HepG2 (cell line): ENCODE results near the gene FAM120B. TPM values are rescaled to one million over a fixed set of nuclear protein-coding genes. Genes with fewer than 3 reads are reported as not detected.

ENCODE experiments used
- EZH2 ChIP-seq: conservative IDR thresholded peaks from 2 replicates; pipeline ENCODE4 v1.6.1; 2012; ENCODE audit warnings: mild to moderate bottlenecking, low read depth, low read length, moderate library complexity
- FOXC1 ChIP-seq: sonication (generic); formaldehyde crosslinking; IDR thresholded peaks from 2 replicates; pipeline ENCODE4 v1.8.0; 2022; ENCODE audit warnings: mild to moderate bottlenecking, missing genetic modification reagents, borderline replicate concordance
- KLF15 ChIP-seq: sonication (generic); formaldehyde crosslinking; IDR thresholded peaks from 2 replicates; pipeline ENCODE4 v1.8.1; 2023; ENCODE audit warnings: borderline replicate concordance, mild to moderate bottlenecking, inconsistent platforms, missing genetic modification reagents, mixed read lengths
- MTF2 ChIP-seq: sonication (generic); formaldehyde crosslinking; IDR thresholded peaks from 2 replicates; pipeline ENCODE4 v1.5.0; 2020; ENCODE audit warnings: missing genetic modification reagents, borderline replicate concordance
- NR2F6 ChIP-seq, 2 experiments: IDR thresholded peaks; 2 replicates each; pipeline ENCODE4 v1.6.1; 2016; ENCODE audit warnings: antibody characterized with exemption in 1 of 2, mild to moderate bottlenecking in 1 of 2
- PRDM4 ChIP-seq: sonication (generic); formaldehyde crosslinking; IDR thresholded peaks from 2 replicates; pipeline ENCODE4 v1.9.0; 2021; ENCODE audit warnings: missing genetic modification reagents, borderline replicate concordance
- RARG ChIP-seq: sonication (generic); formaldehyde crosslinking; IDR thresholded peaks from 2 replicates; pipeline ENCODE4 v1.4.0; 2020; ENCODE audit warnings: low read depth, mild to moderate bottlenecking, missing genetic modification reagents
- RNF219 ChIP-seq: sonication (generic); formaldehyde crosslinking; IDR thresholded peaks from 2 replicates; pipeline ENCODE4 v1.5.0; 2020; ENCODE audit warnings: mild to moderate bottlenecking, missing genetic modification reagents
- SAFB2 ChIP-seq: sonication (generic); formaldehyde crosslinking; IDR thresholded peaks from 2 replicates; pipeline ENCODE4 v1.5.1; 2020; ENCODE audit warnings: missing genetic modification reagents, low read depth, mild to moderate bottlenecking, borderline replicate concordance
- TEAD2 ChIP-seq: sonication (generic); formaldehyde crosslinking; IDR thresholded peaks from 2 replicates; pipeline ENCODE4 v1.9.0; 2021; ENCODE audit warnings: missing genetic modification reagents
- ZNF232 ChIP-seq: sonication (generic); formaldehyde crosslinking; IDR thresholded peaks from 2 replicates; pipeline ENCODE4 v1.4.0; 2020; ENCODE audit warnings: missing genetic modification reagents, borderline replicate concordance
- ZNF362 ChIP-seq: sonication (generic); formaldehyde crosslinking; IDR thresholded peaks from 2 replicates; pipeline ENCODE4 v1.4.0; 2020; ENCODE audit warnings: missing genetic modification reagents, mild to moderate bottlenecking, borderline replicate concordance
- ZNF570 ChIP-seq: sonication (generic); formaldehyde crosslinking; IDR thresholded peaks from 2 replicates; pipeline ENCODE4 v1.4.0; 2020; ENCODE audit warnings: mild to moderate bottlenecking, missing genetic modification reagents, borderline replicate concordance
- ZNF614 ChIP-seq: IDR thresholded peaks from 2 replicates; pipeline ENCODE4 v1.6.1; 2018; ENCODE audit warnings: missing biosample characterization, missing genetic modification reagents, inconsistent platforms, borderline replicate concordance
- ZNF761 ChIP-seq: sonication (generic); formaldehyde crosslinking; conservative IDR thresholded peaks from 2 replicates; pipeline ENCODE4 v1.4.0; 2020; ENCODE audit warnings: mild to moderate bottlenecking, missing genetic modification reagents
- ZNF768 ChIP-seq: sonication (generic); formaldehyde crosslinking; IDR thresholded peaks from 2 replicates; pipeline ENCODE4 v1.4.0; 2020; ENCODE audit warnings: missing genetic modification reagents
- ZNF775 ChIP-seq: sonication (generic); formaldehyde crosslinking; IDR thresholded peaks from 2 replicates; pipeline ENCODE4 v1.4.0; 2020; ENCODE audit warnings: missing genetic modification reagents, mild to moderate bottlenecking, moderate library complexity, borderline replicate concordance
- ZXDC ChIP-seq: sonication (generic); formaldehyde crosslinking; IDR thresholded peaks from 2 replicates; pipeline ENCODE4 v1.5.0; 2020; ENCODE audit warnings: mild to moderate bottlenecking, missing genetic modification reagents
- polyA plus RNA-seq, 8 experiments: library from polyadenylated mRNA; depleted of rRNA in 3 of 8; stranded (reverse) in 7 of 8; unstranded in 1 of 8; fragments of >200 nt; fragmentation: Illumina TruSeq in 4 of 8; extraction: Trizol in 4 of 8; gene quantifications; 2 replicates each; pipeline versions ENCODE4 v1.2.1 to v1.2.3, GENCODE V29; 2011 to 2016; ENCODE audit warnings: low read depth in 4 of 8, missing spikeins in 1 of 8, mixed read lengths in 1 of 8; ENCODE audit not compliant: insufficient read depth in 1 of 8
- total RNA-seq, 5 experiments: library from RNA; depleted of rRNA; stranded (reverse); fragments of >200 nt; fragmentation: Illumina TruSeq; extraction: Trizol; gene quantifications; 2 replicates each; pipeline ENCODE4 v1.2.3, GENCODE V29; 2016; ENCODE audit warnings: low read depth in 1 of 5

Gene FAM120B
- total and polyA plus RNA-seq, 2 of the 13 experiments (the other 11 are each of a cell fraction or from before 2014, with no cell fraction given): 9.2 to 10.7 TPM

- TF ChIP-seq MTF2 (CRISPR knock-in tag): no peak; the same call in none of the 2 replicates
- TF ChIP-seq ZNF570 (CRISPR knock-in tag): peak; percentile 87; the same call in 1 of the 2 replicates
- TF ChIP-seq ZNF761 (CRISPR knock-in tag): peak; percentile 96
- peak; percentile 75; the same call in 1 of the 2 replicates for TF ChIP-seq ZNF362 (CRISPR knock-in tag)
- TF ChIP-seq NR2F6 (IDR thresholded peaks at IDR 0.05): no peak
- no peak; the same call in 1 of the 2 replicates for TF ChIP-seq NR2F6 (CRISPR knock-in tag; IDR thresholded peaks at IDR 0.05)
- TF ChIP-seq FOXC1 (CRISPR knock-in tag): peak; percentile 75; the same call in 1 of the 2 replicates
- TF ChIP-seq SAFB2: peak; percentile 94
- peak; percentile 93 for TF ChIP-seq ZNF232 (CRISPR knock-in tag)
- TF ChIP-seq ZNF775 (CRISPR knock-in tag): peak; percentile 89; the same call in 1 of the 2 replicates
- TF ChIP-seq ZNF768 (CRISPR knock-in tag): peak; percentile 59; the same call in 1 of the 2 replicates
- peak; percentile 84; the same call in 1 of the 2 replicates for TF ChIP-seq ZNF614 (CRISPR knock-in tag)
- TF ChIP-seq EZH2: no peak
- no peak; the same call in 1 of the 2 replicates for TF ChIP-seq RNF219
- no peak for TF ChIP-seq RARG
- TF ChIP-seq PRDM4: no peak; the same call in 1 of the 2 replicates
- no peak for TF ChIP-seq TEAD2 (CRISPR knock-in tag)
- peak; percentile 57; the same call in 1 of the 2 replicates for TF ChIP-seq KLF15 (CRISPR knock-in tag)
- TF ChIP-seq ZXDC: peak; percentile 63; the same call in 1 of the 2 replicates
Measured at GRCh38 chr6:170306324-170307079, at the start of gene FAM120B (continued).
